Ishikawa (cell line): ENCODE data around the gene BBS10.
A peak's percentile ranks its signal among the peaks of the same experiment; 100 is the strongest.

ENCODE experiments used
- CEBPB ChIP-seq: IDR thresholded peaks from 2 replicates; pipeline ENCODE4 v1.6.1; 2012
- CREB1 ChIP-seq: IDR thresholded peaks from 2 replicates; pipeline ENCODE4 v1.6.1; 2012; ENCODE audit warnings: low read depth
- EGR1 ChIP-seq: IDR thresholded peaks from 2 replicates; pipeline ENCODE4 v1.6.1; 2012
- EP300 ChIP-seq: IDR thresholded peaks from 2 replicates; pipeline ENCODE4 v1.6.1; 2012; ENCODE audit warnings: borderline replicate concordance
- FOXM1 ChIP-seq: IDR thresholded peaks from 2 replicates; pipeline ENCODE4 v1.6.1; 2012; ENCODE audit warnings: low read depth, borderline replicate concordance
- MAX ChIP-seq: IDR thresholded peaks from 2 replicates; pipeline ENCODE4 v1.6.1; 2012
- NFIC ChIP-seq: IDR thresholded peaks from 2 replicates; pipeline ENCODE4 v1.6.1; 2012
- RAD21 ChIP-seq: IDR thresholded peaks from 2 replicates; pipeline ENCODE4 v1.6.1; 2012; ENCODE audit warnings: low read depth
- TAF1 ChIP-seq: IDR thresholded peaks from 2 replicates; pipeline ENCODE4 v1.6.1; 2012; ENCODE audit warnings: low read depth, mild to moderate bottlenecking
- TCF12 ChIP-seq: IDR thresholded peaks from 2 replicates; pipeline ENCODE4 v1.6.1; 2012; ENCODE audit warnings: low read depth
- TEAD4 ChIP-seq: IDR thresholded peaks from 2 replicates; pipeline ENCODE4 v1.6.1; 2012
- YY1 ChIP-seq: IDR thresholded peaks from 2 replicates; pipeline ENCODE4 v1.6.1; 2012; ENCODE audit warnings: low read depth
- ZBTB7A ChIP-seq: IDR thresholded peaks from 2 replicates; pipeline ENCODE4 v1.6.1; 2012; ENCODE audit warnings: low read depth
- TF ChIP-seq, protein P1 (sequence below): IDR thresholded peaks from 2 replicates; pipeline ENCODE4 v1.6.1; 2012
- TF ChIP-seq, protein P2 (sequence below): IDR thresholded peaks from 2 replicates; pipeline ENCODE4 v1.6.1; 2012; ENCODE audit warnings: low read depth, mild to moderate bottlenecking

BBS10 gene

GRCh38 chr12:76329606-76330005 lies 18.6 kb downstream of the BBS10 start:
- TF ChIP-seq FOXM1 (no peak), MAX (no peak), YY1 (no peak), CEBPB (no peak), ZBTB7A (no peak), EP300 (no peak), TAF1 (no peak), EGR1 (no peak), TEAD4 (no peak), RAD21 (no peak), NFIC (no peak), CREB1 (no peak), TCF12 (no peak)
- TF ChIP-seq, protein P1, sequence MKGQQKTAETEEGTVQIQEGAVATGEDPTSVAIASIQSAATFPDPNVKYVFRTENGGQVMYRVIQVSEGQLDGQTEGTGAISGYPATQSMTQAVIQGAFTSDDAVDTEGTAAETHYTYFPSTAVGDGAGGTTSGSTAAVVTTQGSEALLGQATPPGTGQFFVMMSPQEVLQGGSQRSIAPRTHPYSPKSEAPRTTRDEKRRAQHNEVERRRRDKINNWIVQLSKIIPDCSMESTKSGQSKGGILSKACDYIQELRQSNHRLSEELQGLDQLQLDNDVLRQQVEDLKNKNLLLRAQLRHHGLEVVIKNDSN = no peak
- TF ChIP-seq, protein P2, sequence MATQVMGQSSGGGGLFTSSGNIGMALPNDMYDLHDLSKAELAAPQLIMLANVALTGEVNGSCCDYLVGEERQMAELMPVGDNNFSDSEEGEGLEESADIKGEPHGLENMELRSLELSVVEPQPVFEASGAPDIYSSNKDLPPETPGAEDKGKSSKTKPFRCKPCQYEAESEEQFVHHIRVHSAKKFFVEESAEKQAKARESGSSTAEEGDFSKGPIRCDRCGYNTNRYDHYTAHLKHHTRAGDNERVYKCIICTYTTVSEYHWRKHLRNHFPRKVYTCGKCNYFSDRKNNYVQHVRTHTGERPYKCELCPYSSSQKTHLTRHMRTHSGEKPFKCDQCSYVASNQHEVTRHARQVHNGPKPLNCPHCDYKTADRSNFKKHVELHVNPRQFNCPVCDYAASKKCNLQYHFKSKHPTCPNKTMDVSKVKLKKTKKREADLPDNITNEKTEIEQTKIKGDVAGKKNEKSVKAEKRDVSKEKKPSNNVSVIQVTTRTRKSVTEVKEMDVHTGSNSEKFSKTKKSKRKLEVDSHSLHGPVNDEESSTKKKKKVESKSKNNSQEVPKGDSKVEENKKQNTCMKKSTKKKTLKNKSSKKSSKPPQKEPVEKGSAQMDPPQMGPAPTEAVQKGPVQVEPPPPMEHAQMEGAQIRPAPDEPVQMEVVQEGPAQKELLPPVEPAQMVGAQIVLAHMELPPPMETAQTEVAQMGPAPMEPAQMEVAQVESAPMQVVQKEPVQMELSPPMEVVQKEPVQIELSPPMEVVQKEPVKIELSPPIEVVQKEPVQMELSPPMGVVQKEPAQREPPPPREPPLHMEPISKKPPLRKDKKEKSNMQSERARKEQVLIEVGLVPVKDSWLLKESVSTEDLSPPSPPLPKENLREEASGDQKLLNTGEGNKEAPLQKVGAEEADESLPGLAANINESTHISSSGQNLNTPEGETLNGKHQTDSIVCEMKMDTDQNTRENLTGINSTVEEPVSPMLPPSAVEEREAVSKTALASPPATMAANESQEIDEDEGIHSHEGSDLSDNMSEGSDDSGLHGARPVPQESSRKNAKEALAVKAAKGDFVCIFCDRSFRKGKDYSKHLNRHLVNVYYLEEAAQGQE = no peak

GRCh38 chr12:76329159-76329558 lies 19.1 kb downstream of the BBS10 start:
- TF ChIP-seq RAD21 (no peak), EGR1 (no peak), TEAD4 (no peak), FOXM1 (no peak)
- TF ChIP-seq, protein P1 = no peak

GRCh38 chr12:76319595-76320319 lies 28.5 kb downstream of the BBS10 start:
- peak; percentile 41; the same call in 1 of the 2 replicates for TF ChIP-seq YY1

DNA sequence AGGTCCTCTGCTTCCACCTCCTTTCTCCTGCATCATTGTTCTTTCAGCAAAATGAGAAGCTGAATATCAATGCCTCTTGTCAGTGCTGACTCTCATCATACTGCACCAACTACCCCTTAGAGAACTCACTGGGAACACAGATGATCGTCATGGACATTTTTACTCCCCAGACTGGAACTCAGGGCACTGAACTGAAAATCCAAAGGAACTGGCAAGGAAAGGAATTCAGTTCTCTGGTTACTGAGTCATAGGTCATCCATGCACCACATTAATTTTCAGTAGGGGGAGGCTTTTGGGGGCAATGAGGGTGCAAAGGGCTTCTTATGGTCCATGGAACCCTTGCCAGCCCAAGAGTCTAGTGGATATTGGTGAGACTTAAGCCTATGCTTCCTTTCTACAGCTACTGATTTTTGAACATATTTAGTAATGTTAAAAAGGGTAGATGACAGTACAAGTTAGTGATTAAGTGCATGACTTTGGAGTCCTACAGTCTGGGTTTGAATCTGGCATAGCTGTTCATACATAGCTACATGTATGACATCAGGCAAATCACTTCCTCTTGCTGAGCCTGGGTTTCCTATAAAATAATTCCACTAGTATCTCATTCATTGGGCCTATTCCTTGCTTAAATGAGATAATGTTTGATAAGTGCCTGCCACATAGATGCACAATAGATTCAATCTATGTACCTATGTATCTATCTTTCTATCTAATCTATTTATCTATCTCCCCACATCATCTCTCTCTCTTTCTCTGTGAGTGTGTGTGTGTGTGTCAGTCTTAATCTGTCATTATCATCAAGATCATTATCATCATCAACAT lies 29.2 kb downstream of the BBS10 start:
- TF ChIP-seq CREB1 (no peak), NFIC (no peak), TCF12 (no peak), EP300 (no peak), EGR1 (no peak), ZBTB7A (no peak), FOXM1 (no peak), TEAD4 (no peak), YY1 (no peak), CEBPB (no peak), RAD21 (no peak), TAF1 (no peak)
- TF ChIP-seq, protein P2 = no peak
- TF ChIP-seq, protein P1 = no peak

DNA sequence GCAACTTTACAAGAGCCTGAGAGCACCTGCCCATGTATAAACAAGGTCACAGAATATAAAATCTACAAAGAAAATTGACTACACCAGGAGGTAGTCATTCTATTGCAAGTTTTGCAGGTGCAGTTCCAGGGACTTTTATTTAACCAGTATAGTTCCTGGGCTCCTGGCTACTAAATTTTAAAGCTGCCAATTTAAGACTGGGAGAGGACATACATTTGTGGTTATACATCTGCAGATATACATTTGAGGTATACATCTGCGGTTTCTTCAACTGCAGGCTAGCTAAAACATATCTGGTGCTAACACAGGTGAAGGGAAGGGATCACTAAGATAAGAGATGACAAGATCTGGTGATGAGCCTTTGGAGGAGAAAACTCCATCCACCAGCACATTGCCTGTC lies 30.2 kb downstream of the BBS10 start:
- TF ChIP-seq TAF1 (no peak), MAX (no peak), FOXM1 (no peak), EP300 (no peak), YY1 (no peak), CREB1 (no peak), RAD21 (no peak), TEAD4 (no peak), ZBTB7A (no peak), NFIC (no peak), CEBPB (no peak), TCF12 (no peak)
- TF ChIP-seq, protein P1 = no peak
- TF ChIP-seq, protein P2 = no peak
